ENCODE measurements around the gene ACSM4. TPM values are rescaled to one million over a fixed set of nuclear protein-coding genes. Genes with fewer than 3 reads are reported as not detected.
"Not testable (repeated sequence)": the region's sequence is repeated elsewhere in the genome, so short reads cannot be mapped to it uniquely, and the experiment has no call there.

ACSM4 gene
- total and polyA plus RNA-seq, 2 donors (not counting 1 experiment from before 2014, with no cell fraction given), result not detected

DNA sequence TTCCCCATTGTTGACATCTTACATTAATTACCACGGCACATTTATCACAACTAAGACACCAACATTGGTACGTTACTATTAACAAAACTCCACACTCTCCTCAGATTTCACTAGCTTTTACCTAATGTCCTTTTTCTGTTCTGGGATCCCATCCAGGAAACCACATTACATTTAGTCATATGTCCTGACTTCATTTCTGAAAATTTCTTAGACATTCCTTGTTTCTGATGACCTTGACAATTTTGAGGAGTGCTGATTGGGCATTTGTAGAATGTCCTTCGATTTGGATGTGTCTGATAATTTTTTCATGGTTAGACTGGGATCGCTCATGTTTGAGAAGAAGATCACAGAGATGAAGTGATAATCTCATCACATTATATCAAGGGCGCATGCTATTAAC lies 34.6 kb upstream of the ACSM4 start:
- H3K4me1 ChIP-seq (ENCODE audit: control insufficient read depth in 2 of 2, insufficient read depth in 2 of 2, low read length in 2 of 2), result no peaks in the 10 kb centered on the region
- H3K9ac ChIP-seq (ENCODE audit: low read length), result no peak overlapping the region
- H3K27ac ChIP-seq (ENCODE audit: low read length in 2 of 2), result no peak overlapping the region
- POLR2A ChIA-PET, result no interaction called here
- DNase-seq, result no peak
- H3K27me3 Mint-ChIP-seq, result peaks cover 6% of the 10 kb centered on the region
- CTCF ChIA-PET, result no interaction called here
- no peak overlapping the region for H3K4me3 Mint-ChIP-seq
- no peaks in the 10 kb centered on the region for H3K4me1 Mint-ChIP-seq
- H3K9me3 Mint-ChIP-seq (ENCODE audit: insufficient read depth), result no peaks in the 10 kb centered on the region
- no peak overlapping the region for H2AFZ ChIP-seq (ENCODE audit: insufficient read depth, low read depth, low read length, poor library complexity, severe bottlenecking)
- no peak overlapping the region for H3K4me3 ChIP-seq (ENCODE audit: control extremely low read depth in 1 of 5, extremely low read depth in 1 of 5, insufficient read depth in 1 of 5, low read depth in 2 of 5, low read length in 4 of 5)
- H3K9me3 ChIP-seq (ENCODE audit: control extremely low read depth in 1 of 3, control insufficient read depth in 2 of 3, insufficient read depth in 1 of 3, low read length in 2 of 3), result no peaks in the 10 kb centered on the region
- 86% methylated on average over 2 of the region's 5 CpGs for WGBS (ENCODE audit: insufficient coverage)
- H4K20me1 ChIP-seq (ENCODE audit: control insufficient read depth, insufficient read depth, low read length, poor library complexity, severe bottlenecking), result no peaks in the 10 kb centered on the region
- no peaks in the 10 kb centered on the region for H3K79me2 ChIP-seq (ENCODE audit: control insufficient read depth, insufficient read depth, low read length)
- H3K27ac Mint-ChIP-seq, result no peak overlapping the region
- no peak overlapping the region for H3K4me2 ChIP-seq (replicated peaks; ENCODE audit: low read depth, low read length, poor library complexity, severe bottlenecking)
- no peak for TF ChIP-seq EZH2 (IDR thresholded peaks at IDR 0.05; ENCODE audit: borderline replicate concordance, insufficient read depth, low read depth, low read length, poor library complexity, severe bottlenecking)
- no peak for TF ChIP-seq CTCF (IDR thresholded peaks at IDR 0.05)
- no peak for ATAC-seq (ENCODE audit: low read depth)
- intact Hi-C loops (cut with micrococcal nuclease), result no loop called here
- H3K27me3 ChIP-seq (replicated peaks in 1 of 4; ENCODE audit: control extremely low read depth in 1 of 4, control insufficient read depth in 3 of 4, insufficient read depth in 4 of 4, low read length in 3 of 4), result peaks cover 0 to 4% (median 0%) of the 10 kb centered on the region in 4 experiments
- no peaks in the 10 kb centered on the region for H3K36me3 ChIP-seq (replicated peaks in 1 of 2; ENCODE audit: control extremely low read depth in 1 of 2, control insufficient read depth in 1 of 2, extremely low read depth in 1 of 2, insufficient read depth in 2 of 2, low read length in 1 of 2)

DNA sequence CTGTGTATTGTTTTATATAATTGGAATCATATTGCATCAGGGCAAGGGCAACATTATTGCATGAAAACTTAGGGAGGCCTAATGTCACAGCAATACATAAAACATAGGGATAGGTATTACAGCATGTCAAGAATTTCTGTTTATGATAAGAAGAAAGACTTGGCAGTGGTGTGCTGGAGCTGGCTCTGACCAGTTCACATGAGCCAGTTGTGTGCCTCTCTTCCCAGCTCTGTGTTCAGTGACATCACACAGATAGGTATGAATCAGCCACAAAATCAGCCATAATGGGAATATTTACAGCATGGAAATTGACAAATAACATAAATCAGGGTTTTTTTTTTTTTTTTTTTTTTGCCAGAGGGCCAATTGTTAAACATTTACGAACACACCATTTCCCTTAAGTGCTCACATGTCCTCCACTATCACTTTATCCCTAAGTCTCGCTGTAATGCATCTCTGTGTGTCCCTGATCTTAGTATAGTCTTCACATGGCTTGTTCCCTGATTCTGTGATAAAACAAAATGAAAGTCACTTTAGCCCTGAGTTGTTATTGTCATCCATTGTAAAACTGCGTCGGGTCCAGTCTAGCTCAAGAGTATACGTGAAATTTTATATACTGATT lies 31.9 kb upstream of the ACSM4 start:
- CTCF ChIA-PET, result no interaction called here
- Mint-ChIP-seq H3K4me1 (no peaks in the 10 kb centered on the region), H3K9me3 (ENCODE audit: insufficient read depth) (no peaks in the 10 kb centered on the region), H3K27ac (no peak overlapping the region), H3K4me3 (no peak overlapping the region), H3K27me3 (peaks cover 10% of the 10 kb centered on the region)
- WGBS (ENCODE audit: insufficient coverage), result 97% methylated on average over 4 of the region's 5 CpGs
- Histone ChIP-seq H3K36me3 (replicated peaks in 1 of 2; ENCODE audit: control extremely low read depth in 1 of 2, control insufficient read depth in 1 of 2, extremely low read depth in 1 of 2, insufficient read depth in 2 of 2, low read length in 1 of 2) (no peaks in the 10 kb centered on the region), H3K4me3 (ENCODE audit: control extremely low read depth in 1 of 5, extremely low read depth in 1 of 5, insufficient read depth in 1 of 5, low read depth in 2 of 5, low read length in 4 of 5) (no peak overlapping the region), H2AFZ (ENCODE audit: insufficient read depth, low read depth, low read length, poor library complexity, severe bottlenecking) (no peak overlapping the region), H3K4me1 (ENCODE audit: control insufficient read depth in 2 of 2, insufficient read depth in 2 of 2, low read length in 2 of 2) (no peaks in the 10 kb centered on the region), H3K79me2 (ENCODE audit: control insufficient read depth, insufficient read depth, low read length) (no peaks in the 10 kb centered on the region), H3K27ac (ENCODE audit: low read length in 2 of 2) (no peak overlapping the region), H4K20me1 (ENCODE audit: control insufficient read depth, insufficient read depth, low read length, poor library complexity, severe bottlenecking) (no peaks in the 10 kb centered on the region), H3K9me3 (ENCODE audit: control extremely low read depth in 1 of 3, control insufficient read depth in 2 of 3, insufficient read depth in 1 of 3, low read length in 2 of 3) (no peaks in the 10 kb centered on the region), H3K9ac (ENCODE audit: low read length) (no peak overlapping the region), H3K4me2 (replicated peaks; ENCODE audit: low read depth, low read length, poor library complexity, severe bottlenecking) (no peak overlapping the region), H3K27me3 (replicated peaks in 1 of 4; ENCODE audit: control extremely low read depth in 1 of 4, control insufficient read depth in 3 of 4, insufficient read depth in 4 of 4, low read length in 3 of 4) (peaks cover 0 to 4% (median 0%) of the 10 kb centered on the region in 4 experiments)
- DNase-seq (no peak), ATAC-seq (ENCODE audit: low read depth) (no peak)
- intact Hi-C loops (cut with micrococcal nuclease), result no loop called here
- POLR2A ChIA-PET, result no interaction called here
- TF ChIP-seq EZH2 (IDR thresholded peaks at IDR 0.05; ENCODE audit: borderline replicate concordance, insufficient read depth, low read depth, low read length, poor library complexity, severe bottlenecking) (no peak), CTCF (IDR thresholded peaks at IDR 0.05) (no peak)

DNA sequence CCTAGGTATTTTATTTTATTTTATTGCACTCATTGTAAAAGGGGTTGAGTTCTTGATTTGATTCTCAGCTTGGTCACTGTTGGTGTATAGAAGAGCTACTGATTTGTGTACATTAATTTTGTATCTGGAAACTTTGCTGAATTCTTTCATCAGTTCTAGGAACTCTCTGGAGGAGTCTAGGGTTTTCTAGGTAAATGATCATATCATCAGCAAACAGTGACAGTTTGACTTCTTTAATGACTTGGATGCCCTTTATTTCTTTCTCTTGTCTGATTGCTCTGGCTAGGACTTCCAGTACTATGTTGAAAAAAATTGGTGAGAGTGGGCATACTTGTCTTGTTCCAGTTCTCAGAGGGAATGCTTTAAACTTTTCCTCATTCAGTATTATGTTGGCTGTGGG lies 28.4 kb upstream of the ACSM4 start:
- H3K27me3 ChIP-seq (replicated peaks in 1 of 4; ENCODE audit: control extremely low read depth in 1 of 4, control insufficient read depth in 3 of 4, insufficient read depth in 4 of 4, low read length in 3 of 4); H3K9ac ChIP-seq (ENCODE audit: low read length); CTCF ChIA-PET; H3K27ac ChIP-seq (ENCODE audit: low read length in 2 of 2); H3K27ac Mint-ChIP-seq; ATAC-seq (ENCODE audit: low read depth); H3K9me3 ChIP-seq (ENCODE audit: control extremely low read depth in 1 of 3, control insufficient read depth in 2 of 3, insufficient read depth in 1 of 3, low read length in 2 of 3); H3K4me1 Mint-ChIP-seq; H2AFZ ChIP-seq (ENCODE audit: insufficient read depth, low read depth, low read length, poor library complexity, severe bottlenecking); POLR2A ChIA-PET; H3K9me3 Mint-ChIP-seq (ENCODE audit: insufficient read depth); H3K4me1 ChIP-seq (ENCODE audit: control insufficient read depth in 2 of 2, insufficient read depth in 2 of 2, low read length in 2 of 2); DNase-seq; H4K20me1 ChIP-seq (ENCODE audit: control insufficient read depth, insufficient read depth, low read length, poor library complexity, severe bottlenecking); H3K4me3 ChIP-seq (ENCODE audit: control extremely low read depth in 1 of 5, extremely low read depth in 1 of 5, insufficient read depth in 1 of 5, low read depth in 2 of 5, low read length in 4 of 5); H3K79me2 ChIP-seq (ENCODE audit: control insufficient read depth, insufficient read depth, low read length); H3K36me3 ChIP-seq (replicated peaks in 1 of 2; ENCODE audit: control extremely low read depth in 1 of 2, control insufficient read depth in 1 of 2, extremely low read depth in 1 of 2, insufficient read depth in 2 of 2, low read length in 1 of 2); H3K4me2 ChIP-seq (replicated peaks; ENCODE audit: low read depth, low read length, poor library complexity, severe bottlenecking); H3K4me3 Mint-ChIP-seq; intact Hi-C loops (cut with micrococcal nuclease): not testable (repeated sequence)
- peaks cover 21% of the 10 kb centered on the region for H3K27me3 Mint-ChIP-seq
